Neural crest cell (in vitro differentiated cells): ENCODE measurements around the gene APBA2. TPM values are rescaled to one million over a fixed set of nuclear protein-coding genes. Genes with fewer than 3 reads are reported as not detected.
A peak's percentile ranks its signal among the peaks of the same experiment; 100 is the strongest.

Source experiments
- DNase-seq: peaks from one replicate; pipeline ENCODE4 v3.0.0; 2021; ENCODE audit warnings: low read depth, mixed read lengths, low spot score
- H3K27ac Mint-ChIP-seq: one replicate; pipeline ENCODE4 v1.8.0; 2021; ENCODE audit warnings: mild to moderate bottlenecking, mixed read lengths; ENCODE audit not compliant: unreplicated experiment
- H3K27me3 Mint-ChIP-seq: 2 replicates; pipeline ENCODE4 v1.8.0; 2021; ENCODE audit warnings: low read depth, mild to moderate bottlenecking, mixed read lengths
- H3K36me3 Mint-ChIP-seq: 2 replicates; pipeline ENCODE4 v1.8.0; 2021; ENCODE audit warnings: low read depth, mild to moderate bottlenecking, mixed read lengths
- H3K4me1 Mint-ChIP-seq: 2 replicates; pipeline ENCODE4 v1.8.0; 2021; ENCODE audit warnings: mixed read lengths
- H3K4me3 Mint-ChIP-seq: one replicate; pipeline ENCODE4 v1.8.0; 2021; ENCODE audit warnings: mild to moderate bottlenecking, mixed read lengths
- H3K9me3 Mint-ChIP-seq: 2 replicates; pipeline ENCODE4 v1.8.0; 2021; ENCODE audit warnings: mixed read lengths
- CTCF ChIP-seq: fragments of 200-600 bp; sonication (generic); conservative IDR thresholded peaks from 2 replicates; pipeline ENCODE4 v1.5.0; 2021; ENCODE audit warnings: antibody characterized with exemption, mild to moderate bottlenecking
- total RNA-seq: library from RNA; stranded (reverse); gene quantifications from 2 replicates; pipeline ENCODE4 v1.2.1, GENCODE V29; 2021

The APBA2 gene
- total RNA-seq, 1 donor from 2014 or later: 79.9 TPM

GRCh38 chr15:28927043-28927442 lies 41.3 kb downstream of the APBA2 start:
- Mint-ChIP-seq H3K27ac (no peak overlapping the region), H3K27me3 (no peaks in the 10 kb centered on the region)

GRCh38 chr15:28929200-28929599 lies 43.4 kb downstream of the APBA2 start:
- Mint-ChIP-seq H3K9me3 (peaks cover 3% of the 10 kb centered on the region), H3K4me3 (no peak overlapping the region), H3K27ac (no peak overlapping the region), H3K36me3 (peaks cover 21% of the 10 kb centered on the region), H3K27me3 (no peaks in the 10 kb centered on the region), H3K4me1 (peaks cover 21% of the 10 kb centered on the region)
- TF ChIP-seq CTCF: no peak
- no peak for DNase-seq

More at GRCh38 chr15:28927043-28927442, 41.3 kb downstream of the APBA2 start:
- peaks cover 12% of the 10 kb centered on the region for H3K4me1 Mint-ChIP-seq
- DNase-seq: no peak
- no peak for TF ChIP-seq CTCF
- H3K36me3 Mint-ChIP-seq: peaks cover 26% of the 10 kb centered on the region
- H3K9me3 Mint-ChIP-seq: no peaks in the 10 kb centered on the region
- H3K4me3 Mint-ChIP-seq: no peak overlapping the region

- Mint-ChIP-seq H3K4me3 (no peak overlapping the region), H3K36me3 (peaks cover 15% of the 10 kb centered on the region), H3K9me3 (peaks cover 3% of the 10 kb centered on the region), H3K27ac (no peak overlapping the region), H3K4me1 (peaks cover 19% of the 10 kb centered on the region), H3K27me3 (no peaks in the 10 kb centered on the region)
- no peak for DNase-seq
- TF ChIP-seq CTCF: no peak
Measured at GRCh38 chr15:28930011-28930410, 44.2 kb downstream of the APBA2 start.

- peaks cover 23% of the 10 kb centered on the region for H3K4me1 Mint-ChIP-seq
- peak overlapping the region; percentile 19 for H3K27ac Mint-ChIP-seq
- peaks cover 14% of the 10 kb centered on the region for H3K36me3 Mint-ChIP-seq
- TF ChIP-seq CTCF: no peak
- peaks cover 3% of the 10 kb centered on the region for H3K9me3 Mint-ChIP-seq
- H3K27me3 Mint-ChIP-seq: no peaks in the 10 kb centered on the region
- no peak for DNase-seq
- no peak overlapping the region for H3K4me3 Mint-ChIP-seq
Measured at GRCh38 chr15:28930476-28931291, 44.9 kb downstream of the APBA2 start.

- H3K4me3 Mint-ChIP-seq: no peak overlapping the region
Measured at GRCh38 chr15:28931828-28932227, 46.1 kb downstream of the APBA2 start.

More at GRCh38 chr15:28931828-28932227, 46.1 kb downstream of the APBA2 start:
- Mint-ChIP-seq H3K9me3 (peaks cover 3% of the 10 kb centered on the region), H3K4me1 (peaks cover 33% of the 10 kb centered on the region), H3K36me3 (peaks cover 14% of the 10 kb centered on the region), H3K27ac (no peak overlapping the region), H3K27me3 (no peaks in the 10 kb centered on the region)
- no peak for TF ChIP-seq CTCF
- DNase-seq: no peak
